GM18909 (cell line): ENCODE measurements around the gene TYMS.

Source experiments
- ATAC-seq: cut with Tn5 transposase; IDR thresholded peaks from one replicate; pipeline ENCODE4 v1.9.1; 2021; ENCODE audit warnings: mild to moderate bottlenecking; ENCODE audit not compliant: unreplicated experiment, poor library complexity

TYMS gene

GRCh38 chr18:644395-645004 lies 13.0 kb upstream of the TYMS start:
- peak; percentile 48 for ATAC-seq

DNA sequence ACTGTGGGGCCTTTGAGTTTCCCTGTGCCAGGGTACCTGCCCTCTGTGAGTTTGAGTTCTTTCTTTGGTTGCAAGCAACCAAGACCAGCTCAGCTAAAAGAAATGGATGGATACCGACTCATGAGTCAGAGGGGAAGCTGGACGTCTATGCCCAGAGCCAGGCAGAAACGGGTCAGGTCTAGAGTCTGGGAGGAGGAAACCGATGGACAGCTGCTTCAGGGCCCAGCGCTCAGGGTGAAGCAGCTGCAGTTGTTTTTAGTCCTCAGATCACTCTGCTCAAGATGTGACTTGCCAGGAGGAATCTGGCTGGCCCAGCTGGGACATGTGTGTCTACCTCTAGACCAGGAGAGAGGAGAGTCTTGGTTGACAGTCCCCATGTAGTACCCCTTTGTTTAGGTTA lies 10.1 kb upstream of the TYMS start:
- ATAC-seq, result no peak

DNA sequence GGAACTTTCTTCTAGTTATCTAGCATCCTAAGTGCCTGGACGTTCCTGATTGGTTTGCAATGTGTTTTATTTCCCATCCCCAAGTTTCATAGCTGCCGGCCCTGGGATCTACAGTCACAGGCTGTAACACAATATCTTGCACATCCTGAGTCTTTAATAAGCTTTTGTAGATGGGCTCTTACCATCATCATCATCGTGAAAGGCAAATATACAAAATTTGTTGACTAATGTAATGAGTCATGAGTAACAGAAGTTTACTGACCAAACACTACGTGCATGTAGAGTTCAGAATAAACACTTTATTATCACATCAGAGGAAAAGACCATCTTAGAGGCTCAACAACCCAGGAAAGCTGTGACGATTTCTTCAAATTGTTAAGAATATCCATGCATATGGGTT lies 8.1 kb upstream of the TYMS start:
- ATAC-seq, result no peak

- ATAC-seq, result peak; percentile 96
These were observed 7.0 kb upstream of the TYMS start for GRCh38 chr18:650428-650858.

DNA sequence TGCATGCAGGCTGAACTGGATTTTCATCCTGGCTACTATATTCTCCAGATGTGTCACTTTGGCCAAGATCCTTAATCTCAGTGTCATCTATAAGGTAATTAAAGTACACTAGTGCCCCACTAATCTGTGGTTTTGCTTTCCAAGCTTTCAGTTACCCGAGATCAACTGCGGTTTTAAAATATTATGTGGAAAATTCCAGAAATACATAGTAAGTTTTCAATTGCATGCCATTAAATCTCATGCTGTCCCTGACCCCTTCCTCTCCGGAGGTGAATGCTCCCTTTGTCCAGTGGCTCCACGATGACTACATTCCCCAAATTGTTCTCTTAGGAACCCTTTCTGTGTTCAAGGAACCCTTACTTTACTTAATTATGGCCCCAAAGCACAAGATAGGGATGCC lies 5.3 kb upstream of the TYMS start:
- ATAC-seq, result no peak

GRCh38 chr18:653512-653911 lies 3.9 kb upstream of the TYMS start:
- ATAC-seq, result no peak

- ATAC-seq, result no peak
These were observed 2.9 kb upstream of the TYMS start for GRCh38 chr18:654601-655000.

- no peak for ATAC-seq
These were observed 2.0 kb upstream of the TYMS start for GRCh38 chr18:655445-655844.

DNA sequence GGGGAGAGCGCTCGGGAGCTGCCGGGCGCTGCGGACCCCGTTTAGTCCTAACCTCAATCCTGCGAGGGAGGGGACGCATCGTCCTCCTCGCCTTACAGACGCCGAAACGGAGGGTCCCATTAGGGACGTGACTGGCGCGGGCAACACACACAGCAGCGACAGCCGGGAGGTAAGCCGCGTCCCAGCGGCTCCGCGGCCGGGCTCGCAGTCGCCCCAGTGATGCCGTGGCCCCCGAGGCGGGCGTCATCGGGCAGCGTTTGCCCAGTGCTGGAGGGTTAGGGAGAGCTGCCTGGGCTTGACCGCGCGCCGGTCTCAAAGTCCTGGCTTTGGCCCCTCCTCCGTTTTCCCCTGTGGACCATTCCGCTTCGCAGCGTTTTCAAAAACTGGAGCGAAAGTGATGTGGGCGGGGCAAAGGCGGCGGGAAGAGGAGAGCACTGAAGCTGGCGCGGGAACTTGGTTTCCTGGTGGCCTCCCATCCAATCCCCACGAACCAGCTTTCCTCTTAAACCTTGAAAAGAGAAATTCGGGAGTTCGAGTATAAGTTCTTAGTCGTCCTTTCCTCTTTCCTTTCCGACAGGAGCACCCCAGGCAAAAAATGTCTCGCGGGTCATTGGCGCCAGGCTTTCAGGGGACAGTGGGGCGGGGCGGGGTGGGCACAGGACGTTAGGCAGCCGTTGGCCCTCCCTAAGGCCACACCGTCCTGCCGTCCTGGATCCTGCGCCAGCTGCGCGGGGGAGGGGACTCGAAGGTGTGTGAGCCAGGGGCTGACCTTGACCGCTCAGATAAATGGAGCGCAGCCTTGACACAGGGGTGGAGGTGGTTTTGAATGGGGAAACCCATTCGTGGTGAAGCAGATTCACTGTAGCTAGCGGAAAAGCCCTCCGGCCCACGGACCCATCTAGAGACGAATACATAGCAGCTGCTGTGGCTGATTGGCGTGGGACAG lies 821 bp downstream of the TYMS start:
- ATAC-seq, result peak; percentile 65

- ATAC-seq, result no peak
These were observed 1.6 kb downstream of the TYMS start for GRCh38 chr18:658947-659533.

- ATAC-seq, result no peak
These were observed 2.1 kb downstream of the TYMS start for GRCh38 chr18:659597-659996.

DNA sequence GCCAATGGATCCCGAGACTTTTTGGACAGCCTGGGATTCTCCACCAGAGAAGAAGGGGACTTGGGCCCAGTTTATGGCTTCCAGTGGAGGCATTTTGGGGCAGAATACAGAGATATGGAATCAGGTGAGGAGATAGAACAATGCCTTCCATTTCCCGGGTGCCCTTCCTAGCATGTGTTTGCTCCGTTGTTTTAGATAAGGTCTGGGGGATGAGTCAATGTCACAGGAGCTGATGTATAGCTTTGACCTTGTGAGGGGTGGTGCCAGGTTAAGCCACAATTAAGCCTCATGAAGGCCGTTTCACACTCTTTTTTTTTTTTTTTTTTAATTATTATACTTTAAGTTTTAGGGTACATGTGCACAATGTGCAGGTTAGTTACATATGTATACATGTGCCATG lies 4.7 kb downstream of the TYMS start:
- ATAC-seq, result no peak

DNA sequence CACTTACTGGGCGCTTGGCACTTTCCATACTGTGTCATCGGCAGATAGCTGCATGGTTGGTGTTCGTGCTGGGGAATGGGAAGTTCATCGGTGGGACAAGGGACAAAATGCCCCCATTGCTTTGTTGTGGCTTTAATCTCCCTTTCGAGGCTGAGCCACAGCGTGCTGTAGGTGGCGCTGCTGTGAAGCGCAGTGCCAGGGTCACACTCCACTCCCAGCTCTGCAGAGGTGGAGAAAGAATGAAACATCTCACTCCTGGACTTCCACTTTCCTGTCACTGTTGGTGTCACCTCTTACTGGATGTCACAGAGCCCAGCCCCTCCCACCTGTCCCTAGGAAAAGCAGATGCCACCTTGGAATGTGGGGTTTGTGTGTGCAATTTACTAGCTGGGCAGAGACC lies 8.7 kb downstream of the TYMS start:
- ATAC-seq, result no peak

DNA sequence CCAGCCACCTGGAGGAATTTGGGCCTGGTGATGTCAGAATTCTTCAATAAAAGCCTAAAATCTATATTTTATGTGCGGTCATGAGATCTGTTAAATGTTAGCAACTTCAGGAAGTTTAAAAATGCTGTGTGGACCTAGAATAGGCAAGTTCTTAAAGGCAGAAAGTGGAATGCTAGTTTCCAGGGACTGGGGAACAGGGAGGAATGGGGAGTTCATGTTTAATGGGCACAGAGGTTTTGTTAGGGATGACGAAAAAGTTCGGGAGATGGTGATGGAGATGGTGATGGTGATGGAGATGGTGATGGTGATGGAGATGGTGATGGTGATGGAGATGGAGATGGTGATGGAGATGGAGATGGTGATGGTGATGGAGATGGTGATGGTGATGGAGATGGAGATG lies 9.2 kb downstream of the TYMS start:
- ATAC-seq, result no peak

DNA sequence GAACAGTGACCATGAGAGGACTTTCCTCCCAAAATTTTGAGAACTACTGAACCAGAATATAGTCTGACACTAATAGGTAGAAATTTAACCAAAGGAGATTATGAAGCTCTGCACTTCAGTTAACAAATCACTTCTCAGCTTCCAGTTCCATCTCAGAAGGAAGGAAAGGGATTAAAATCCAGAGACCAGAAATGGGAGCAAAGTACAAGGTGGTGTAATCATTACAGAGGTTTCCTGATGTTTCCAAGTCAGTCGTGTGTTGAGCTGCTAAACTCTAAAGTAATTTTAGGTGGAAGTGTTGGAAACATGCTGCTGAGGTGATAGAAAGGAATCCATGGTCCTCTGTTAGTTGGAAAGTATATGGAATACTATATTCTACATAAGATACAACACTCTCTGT lies 10.8 kb downstream of the TYMS start:
- no peak for ATAC-seq

- no peak for ATAC-seq
These were observed 11.6 kb downstream of the TYMS start for GRCh38 chr18:669077-669476.

DNA sequence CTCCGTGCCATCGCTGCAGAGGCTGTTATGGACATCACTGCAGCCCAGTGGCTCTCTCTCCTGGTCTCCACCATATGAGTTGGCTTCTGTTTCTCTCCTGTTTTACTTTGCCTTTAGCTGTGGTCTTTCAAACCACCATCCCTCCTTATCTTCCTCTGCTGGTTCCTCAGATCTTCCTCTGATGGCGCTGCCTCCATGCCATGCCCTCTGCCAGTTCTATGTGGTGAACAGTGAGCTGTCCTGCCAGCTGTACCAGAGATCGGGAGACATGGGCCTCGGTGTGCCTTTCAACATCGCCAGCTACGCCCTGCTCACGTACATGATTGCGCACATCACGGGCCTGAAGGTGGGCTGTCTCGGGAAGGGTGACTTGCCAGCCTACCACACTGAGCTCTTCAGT lies 13.1 kb downstream of the TYMS start:
- no peak for ATAC-seq

GRCh38 chr18:671405-671804 lies 14.0 kb downstream of the TYMS start:
- ATAC-seq, result no peak

GRCh38 chr18:673317-673716 lies 15.9 kb downstream of the TYMS start:
- ATAC-seq, result no peak

DNA sequence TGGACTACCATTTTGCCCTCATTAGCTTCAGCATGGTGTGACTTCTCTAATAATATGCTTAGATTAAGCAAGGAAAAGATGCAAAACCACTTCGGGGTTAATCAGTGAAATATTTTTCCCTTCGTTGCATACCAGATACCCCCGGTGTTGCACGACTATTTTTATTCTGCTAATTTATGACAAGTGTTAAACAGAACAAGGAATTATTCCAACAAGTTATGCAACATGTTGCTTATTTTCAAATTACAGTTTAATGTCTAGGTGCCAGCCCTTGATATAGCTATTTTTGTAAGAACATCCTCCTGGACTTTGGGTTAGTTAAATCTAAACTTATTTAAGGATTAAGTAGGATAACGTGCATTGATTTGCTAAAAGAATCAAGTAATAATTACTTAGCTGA lies 16.3 kb downstream of the TYMS start:
- ATAC-seq, result no peak

DNA sequence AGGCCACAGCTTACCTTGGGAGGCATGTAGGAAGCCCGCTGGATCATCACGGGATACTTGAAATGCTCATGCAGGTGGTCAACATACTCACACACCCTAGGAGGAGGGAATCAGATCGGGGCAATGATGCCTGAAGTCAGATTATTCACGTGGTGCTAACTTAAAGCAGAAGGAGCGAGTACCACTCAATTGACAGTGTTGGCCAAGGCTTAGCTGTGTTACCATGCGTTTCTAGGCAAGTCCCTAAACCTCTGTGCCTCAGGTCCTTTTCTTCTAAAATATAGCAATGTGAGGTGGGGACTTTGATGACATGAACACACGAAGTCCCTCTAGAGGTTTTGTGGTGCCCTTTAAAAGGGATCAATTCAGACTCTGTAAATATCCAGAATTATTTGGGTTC lies 17.9 kb downstream of the TYMS start:
- ATAC-seq, result no peak
